Measurements from ENCODE around the gene CDHR2.

DNA sequence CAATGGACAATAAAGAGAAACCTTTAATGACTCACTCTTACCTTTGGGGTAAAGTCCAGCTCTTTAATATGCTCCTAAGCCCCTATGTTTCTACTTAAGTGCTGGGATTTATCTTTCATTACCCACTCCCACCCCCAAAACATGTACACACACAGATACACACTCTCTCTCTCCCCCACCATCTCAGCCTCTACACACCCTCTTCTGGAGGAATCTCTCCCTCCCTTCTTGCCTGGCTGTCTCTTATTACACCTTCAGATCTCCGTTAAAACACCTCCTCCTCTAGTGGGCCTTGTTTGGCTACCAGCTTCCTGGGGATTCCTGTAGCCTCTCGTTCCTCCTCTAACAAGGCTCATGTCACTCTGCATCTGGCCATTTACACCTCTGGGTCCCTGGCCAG lies 53.9 kb downstream of the CDHR2 start:
- no peak for TF ChIP-seq CTCF (IDR thresholded peaks at IDR 0.05; ENCODE audit: extremely low read depth in 1 of 2, insufficient read depth in 1 of 2, low read depth in 1 of 2, low read length in 2 of 2)
- TF ChIP-seq EZH2 (IDR thresholded peaks at IDR 0.05; ENCODE audit: borderline replicate concordance, low read depth, low read length, severe bottlenecking): no peak
- TF ChIP-seq, protein P1, sequence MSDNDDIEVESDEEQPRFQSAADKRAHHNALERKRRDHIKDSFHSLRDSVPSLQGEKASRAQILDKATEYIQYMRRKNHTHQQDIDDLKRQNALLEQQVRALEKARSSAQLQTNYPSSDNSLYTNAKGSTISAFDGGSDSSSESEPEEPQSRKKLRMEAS (IDR thresholded peaks at IDR 0.05; ENCODE audit: insufficient read depth, insufficient read length): no peak
- no peak for TF ChIP-seq GATA2 (IDR thresholded peaks at IDR 0.05; ENCODE audit: insufficient read depth, insufficient read length, low read depth, low read length)
- TF ChIP-seq POLR2A (IDR thresholded peaks at IDR 0.05; ENCODE audit: low read depth, low read length): no peak
- no peak for TF ChIP-seq FOS (IDR thresholded peaks at IDR 0.05; ENCODE audit: borderline replicate concordance, insufficient read depth, low read length)
- TF ChIP-seq POLR2AphosphoS5 (IDR thresholded peaks at IDR 0.05; ENCODE audit: insufficient read depth, low read depth, low read length): no peak

Measured in endothelial cell of umbilical vein (primary cell).